Measurements from ENCODE around the gene SEMA5B.

The SEMA5B gene

DNA sequence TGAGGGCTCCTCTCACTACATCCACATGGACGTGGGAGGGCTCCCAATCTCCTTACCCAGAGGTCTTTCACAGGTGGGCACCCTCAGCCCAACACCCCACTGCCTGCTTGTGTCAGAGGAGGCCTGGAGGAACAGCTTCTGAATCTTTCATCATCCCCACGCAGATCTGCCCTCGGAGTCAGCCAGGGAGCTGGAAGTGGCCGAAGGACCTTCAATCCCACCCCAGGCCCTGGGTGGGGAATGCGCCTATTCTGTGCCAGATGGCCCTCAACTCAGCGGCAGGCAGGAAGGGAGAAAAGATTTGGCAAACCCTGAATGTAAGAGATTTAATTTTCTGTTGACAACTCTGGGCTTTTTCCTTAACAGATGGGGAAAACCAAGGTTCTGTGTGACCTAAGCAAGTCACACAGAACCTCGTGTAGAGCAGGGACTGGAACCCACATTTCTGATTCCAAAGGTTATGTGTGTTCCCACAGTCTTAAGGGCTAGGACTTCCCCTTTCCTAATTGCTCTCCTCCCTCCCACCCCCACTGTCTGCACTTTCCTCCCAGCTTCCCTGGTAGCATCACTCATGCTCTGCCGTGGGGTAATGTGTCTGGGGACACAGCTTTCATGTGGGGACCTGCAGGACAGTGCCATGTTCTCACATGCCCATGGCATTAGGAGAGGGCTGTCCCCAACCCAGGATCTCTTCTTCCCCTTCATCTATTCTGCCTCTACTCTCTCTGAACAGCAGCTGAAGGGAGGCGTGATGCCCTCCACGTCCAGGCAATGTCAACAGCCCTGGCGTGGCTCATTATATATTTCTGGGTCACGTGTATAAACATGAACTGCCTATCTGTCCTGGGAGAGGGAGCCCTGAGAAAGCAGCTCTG, 98.1 kb downstream of the SEMA5B start:
- H3K4me3 ChIP-seq (ENCODE audit: low read depth, low read length), result no peak overlapping the region
- TF ChIP-seq, protein P1, sequence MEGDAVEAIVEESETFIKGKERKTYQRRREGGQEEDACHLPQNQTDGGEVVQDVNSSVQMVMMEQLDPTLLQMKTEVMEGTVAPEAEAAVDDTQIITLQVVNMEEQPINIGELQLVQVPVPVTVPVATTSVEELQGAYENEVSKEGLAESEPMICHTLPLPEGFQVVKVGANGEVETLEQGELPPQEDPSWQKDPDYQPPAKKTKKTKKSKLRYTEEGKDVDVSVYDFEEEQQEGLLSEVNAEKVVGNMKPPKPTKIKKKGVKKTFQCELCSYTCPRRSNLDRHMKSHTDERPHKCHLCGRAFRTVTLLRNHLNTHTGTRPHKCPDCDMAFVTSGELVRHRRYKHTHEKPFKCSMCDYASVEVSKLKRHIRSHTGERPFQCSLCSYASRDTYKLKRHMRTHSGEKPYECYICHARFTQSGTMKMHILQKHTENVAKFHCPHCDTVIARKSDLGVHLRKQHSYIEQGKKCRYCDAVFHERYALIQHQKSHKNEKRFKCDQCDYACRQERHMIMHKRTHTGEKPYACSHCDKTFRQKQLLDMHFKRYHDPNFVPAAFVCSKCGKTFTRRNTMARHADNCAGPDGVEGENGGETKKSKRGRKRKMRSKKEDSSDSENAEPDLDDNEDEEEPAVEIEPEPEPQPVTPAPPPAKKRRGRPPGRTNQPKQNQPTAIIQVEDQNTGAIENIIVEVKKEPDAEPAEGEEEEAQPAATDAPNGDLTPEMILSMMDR (IDR thresholded peaks at IDR 0.05; ENCODE audit: borderline replicate concordance, insufficient read depth, low read depth, low read length), result no peak

DNA sequence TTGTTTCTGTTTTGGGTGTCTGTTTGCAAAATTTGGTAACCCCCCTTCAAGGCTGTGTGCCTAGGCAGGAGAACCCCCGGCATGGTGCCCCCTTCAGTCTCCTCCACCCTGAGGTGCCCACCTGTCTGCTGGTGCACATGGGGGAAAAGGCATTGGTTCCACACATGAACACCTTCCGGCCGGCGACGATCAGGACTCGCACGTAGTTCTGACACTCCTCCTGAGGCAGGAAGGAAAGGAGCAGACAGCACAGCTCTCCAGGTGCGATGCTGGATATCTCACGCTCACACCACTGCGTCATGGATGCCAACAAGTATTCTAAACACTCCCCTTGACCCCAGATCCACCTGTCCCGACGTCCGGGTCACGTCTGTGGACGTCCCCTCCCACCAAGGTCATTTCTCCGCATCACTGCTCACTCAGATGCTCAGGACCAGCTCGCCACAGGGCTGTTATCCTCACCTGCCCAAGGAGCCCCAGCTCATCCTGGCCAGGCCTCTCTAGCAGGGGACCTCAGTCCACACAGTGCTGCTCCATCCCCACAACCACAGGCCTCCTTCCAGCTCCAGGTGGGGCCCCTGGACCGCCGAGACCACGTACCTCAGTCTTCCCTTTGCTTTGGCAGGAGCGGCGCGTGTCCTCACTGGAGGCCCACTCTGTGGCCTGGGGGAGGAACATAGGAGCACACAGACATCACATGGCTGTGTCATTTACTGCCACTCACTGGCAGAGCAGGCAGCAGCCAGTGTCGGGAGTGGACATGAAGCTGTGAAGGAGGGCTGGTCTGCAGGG, 99.0 kb downstream of the SEMA5B start:
- no peak overlapping the region for H3K4me3 ChIP-seq (ENCODE audit: low read depth, low read length)
- TF ChIP-seq, protein P1 (IDR thresholded peaks at IDR 0.05; ENCODE audit: borderline replicate concordance, insufficient read depth, low read depth, low read length), result no peak

DNA sequence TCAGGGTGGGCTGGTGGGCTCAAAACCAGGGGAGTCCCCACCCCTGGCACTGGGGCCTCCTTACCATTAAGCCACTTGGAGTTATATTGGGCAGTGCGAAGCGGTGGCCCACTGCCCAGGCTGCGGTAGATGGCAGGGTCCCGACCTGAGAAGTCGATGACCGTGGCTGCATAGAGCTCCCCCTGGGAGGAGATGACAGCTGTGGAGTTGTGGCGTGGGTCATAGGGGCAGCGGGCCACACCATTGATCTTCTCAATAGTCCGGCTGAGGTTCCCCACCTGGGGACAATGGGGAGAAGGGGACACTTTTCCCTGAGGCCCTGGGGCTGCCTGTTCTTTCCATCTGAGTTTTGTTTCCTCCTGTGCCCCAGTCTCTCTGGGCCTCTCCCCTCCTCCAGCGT, 99.8 kb downstream of the SEMA5B start:
- TF ChIP-seq, protein P1 (IDR thresholded peaks at IDR 0.05; ENCODE audit: borderline replicate concordance, insufficient read depth, low read depth, low read length), result no peak
- H3K4me3 ChIP-seq (ENCODE audit: low read depth, low read length), result no peak overlapping the region

DNA sequence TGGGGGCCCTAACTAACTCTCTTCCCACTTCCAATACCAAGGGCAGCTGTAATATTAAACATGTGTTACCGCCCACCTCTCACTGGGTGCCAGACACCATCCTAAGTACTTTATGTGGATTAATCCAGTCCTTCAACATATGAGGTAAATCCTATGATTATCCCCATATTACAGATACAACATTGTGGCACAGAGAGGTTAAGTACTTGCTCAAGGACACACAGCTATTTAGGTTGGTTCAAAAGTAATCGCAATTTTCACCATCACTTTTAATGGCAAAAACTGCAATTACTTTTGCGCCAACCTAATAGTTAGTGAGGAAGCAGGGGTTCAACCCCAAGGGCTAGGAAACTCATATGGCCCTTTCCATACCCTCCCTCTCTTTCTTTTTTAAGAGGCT, 100.8 kb downstream of the SEMA5B start:
- TF ChIP-seq, protein P1 (IDR thresholded peaks at IDR 0.05; ENCODE audit: borderline replicate concordance, insufficient read depth, low read depth, low read length), result no peak
- no peak overlapping the region for H3K4me3 ChIP-seq (ENCODE audit: low read depth, low read length)

DNA sequence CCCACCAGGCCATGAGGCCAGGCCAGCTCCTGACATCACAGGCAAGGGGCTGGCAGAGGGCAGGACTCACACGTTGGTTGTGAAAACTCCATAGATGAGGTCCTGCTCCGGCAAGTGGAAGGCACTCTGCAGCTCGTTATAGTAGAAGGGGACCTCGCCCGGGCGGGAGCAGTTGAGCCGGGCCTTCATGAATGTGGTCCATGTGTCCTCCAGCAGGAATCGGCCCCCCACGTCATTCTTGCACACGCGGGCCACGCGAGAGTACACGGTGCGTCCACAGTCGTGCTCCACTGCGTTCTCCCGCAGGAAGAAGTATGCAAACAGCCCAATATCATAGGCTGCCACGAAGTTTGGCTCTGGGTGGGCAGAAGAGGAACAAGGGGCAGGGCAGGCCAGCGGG, 101.2 kb downstream of the SEMA5B start:
- TF ChIP-seq, protein P1 (IDR thresholded peaks at IDR 0.05; ENCODE audit: borderline replicate concordance, insufficient read depth, low read depth, low read length), result no peak

DNA sequence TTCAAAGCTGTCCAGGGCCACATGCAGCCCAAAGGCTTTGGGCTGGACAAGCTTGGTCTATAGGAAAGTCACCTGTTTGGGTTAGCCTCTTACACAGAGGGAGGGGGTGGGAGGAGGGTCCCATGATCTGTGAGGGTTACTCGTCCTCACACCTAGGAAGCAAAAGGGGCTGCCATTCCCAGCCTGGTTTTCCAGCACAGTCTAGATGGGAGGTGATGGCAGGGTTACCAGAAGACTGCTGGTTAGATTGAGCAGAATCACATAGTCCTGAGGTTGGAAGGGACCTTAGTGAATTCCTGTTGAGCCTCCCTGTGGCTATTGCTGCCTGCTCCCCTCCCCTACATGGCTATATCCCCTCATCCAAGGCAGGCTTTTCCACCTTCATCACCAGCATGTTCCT, 101.8 kb downstream of the SEMA5B start:
- TF ChIP-seq, protein P1 (IDR thresholded peaks at IDR 0.05; ENCODE audit: borderline replicate concordance, insufficient read depth, low read depth, low read length), result no peak
- H3K4me3 ChIP-seq (ENCODE audit: low read depth, low read length), result no peak overlapping the region

More for the DNA sequence above, 101.2 kb downstream of the SEMA5B start:
- no peak overlapping the region for H3K4me3 ChIP-seq (ENCODE audit: low read depth, low read length)
